Muscle of leg (tissue), 11 donors: Measurements from ENCODE around the gene CAPN5. TPM values are rescaled to one million over a fixed set of nuclear protein-coding genes. Genes with fewer than 3 reads are reported as not detected.
"Not testable (repeated sequence)": the region's sequence is repeated elsewhere in the genome, so short reads cannot be mapped to it uniquely, and the experiment has no call there.

Experiments used
- DNase-seq: peaks from one replicate; pipeline ENCODE4 v3.0.0; 2013
- H3K27ac ChIP-seq: one replicate; pipeline ENCODE4 v1.5.1; 2013; ENCODE audit warnings: mild to moderate bottlenecking, low read length, control low read depth
- H3K27me3 ChIP-seq: one replicate; pipeline ENCODE4 v1.6.1; 2013; ENCODE audit warnings: low read length; ENCODE audit not compliant: control insufficient read depth, insufficient read depth
- H3K36me3 ChIP-seq: one replicate; pipeline ENCODE4 v1.6.1; 2013; ENCODE audit warnings: low read length; ENCODE audit not compliant: control insufficient read depth, insufficient read depth
- H3K4me1 ChIP-seq: one replicate; pipeline ENCODE4 v1.6.1; 2013; ENCODE audit warnings: low read length; ENCODE audit not compliant: control insufficient read depth, insufficient read depth
- H3K4me3 ChIP-seq: one replicate; pipeline ENCODE4 v1.5.1; 2013; ENCODE audit warnings: low read length, control low read depth
- H3K9me3 ChIP-seq: replicated peaks from 2 replicates; pipeline ENCODE4 v1.6.1; 2013; ENCODE audit warnings: low read depth, low read length; ENCODE audit not compliant: control insufficient read depth
- WGBS: methylation state at CpG from one replicate; pipeline ENCODE4 v1.1.5; 2013; ENCODE audit warnings: missing lambda C conversion rate; ENCODE audit not compliant: insufficient coverage; 5-methylcytosine and 5-hydroxymethylcytosine counted together
- polyA plus RNA-seq, 8 donors: library from polyadenylated mRNA; unstranded; fragments of 120-200 nt; gene quantifications; one replicate each; pipeline versions ENCODE4 v1.2.1 to v1.2.3, GENCODE V29; 2013; ENCODE audit warnings: inconsistent platforms in 1 of 8, low replicate concordance in 1 of 8; ENCODE audit not compliant: insufficient read length in 8 of 8, insufficient read depth in 1 of 8
- total RNA-seq: library from RNA; stranded (reverse); fragments of 120-200 nt; gene quantifications from one replicate; pipeline ENCODE4 v1.2.4, GENCODE V29; 2013

Gene CAPN5
- total and polyA plus RNA-seq, 9 donors, result 6.2 to 17.8 (median 12.1) TPM

GRCh38 chr11:77040889-77041288 is 25.9 kb upstream of the CAPN5 start:
- no peak for DNase-seq
- Histone ChIP-seq H3K27me3 (peaks cover 63% of the 10 kb centered on the region), H3K27ac (no peak overlapping the region), H3K36me3 (no peaks in the 10 kb centered on the region), H3K9me3 (no peaks in the 10 kb centered on the region), H3K4me1 (peaks cover 8% of the 10 kb centered on the region), H3K4me3 (no peak overlapping the region)
- 88% methylated on average over 11 of the region's 13 CpGs for WGBS

DNA sequence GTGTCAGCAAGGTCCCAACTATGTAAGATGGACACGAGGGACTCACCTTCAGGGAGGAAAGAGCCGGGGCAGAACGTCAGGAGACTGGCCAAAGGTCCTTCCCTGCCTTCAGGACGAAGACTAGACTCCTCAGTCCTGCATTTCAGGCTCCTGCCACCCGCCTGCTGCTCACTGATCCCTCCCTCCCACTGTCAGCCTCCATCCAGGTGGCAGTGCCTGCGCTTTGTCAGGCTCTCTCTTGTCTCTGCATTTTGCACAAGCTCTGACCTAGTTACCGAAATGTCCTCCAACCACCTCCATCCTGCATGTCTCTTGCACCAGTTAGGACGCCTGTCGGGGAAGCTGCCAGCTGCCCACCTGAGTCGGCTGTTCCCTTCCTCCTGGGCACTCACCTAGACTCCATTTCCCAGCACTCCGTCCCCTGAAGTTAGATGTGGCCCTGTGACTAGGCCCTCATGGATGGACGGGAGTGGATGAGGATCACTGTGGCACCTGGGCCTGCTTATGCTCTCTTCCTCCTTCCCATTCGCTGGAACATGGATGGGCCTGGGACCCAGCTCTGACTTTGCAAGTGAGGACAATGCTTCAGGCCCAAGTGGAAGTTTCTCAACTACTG is 24.6 kb upstream of the CAPN5 start:
- DNase-seq, result no peak
- Histone ChIP-seq H3K27ac (no peak overlapping the region), H3K36me3 (no peaks in the 10 kb centered on the region), H3K4me1 (peaks cover 10% of the 10 kb centered on the region), H3K4me3 (no peak overlapping the region), H3K9me3 (no peaks in the 10 kb centered on the region), H3K27me3 (peaks cover 61% of the 10 kb centered on the region)
- WGBS, result 86% methylated on average over 11 of the region's 13 CpGs

- no peaks in the 10 kb centered on the region for H3K36me3 ChIP-seq
- no peak for DNase-seq
- H3K4me3 ChIP-seq, result no peak overlapping the region
- no peak overlapping the region for H3K27ac ChIP-seq
- peaks cover 11% of the 10 kb centered on the region for H3K4me1 ChIP-seq
- WGBS, result no CpG with 5 or more reads among the region's 2 CpGs
- H3K27me3 ChIP-seq, result peaks cover 47% of the 10 kb centered on the region
- no peaks in the 10 kb centered on the region for H3K9me3 ChIP-seq
These were observed 22.4 kb upstream of the CAPN5 start for GRCh38 chr11:77044356-77044755.

DNA sequence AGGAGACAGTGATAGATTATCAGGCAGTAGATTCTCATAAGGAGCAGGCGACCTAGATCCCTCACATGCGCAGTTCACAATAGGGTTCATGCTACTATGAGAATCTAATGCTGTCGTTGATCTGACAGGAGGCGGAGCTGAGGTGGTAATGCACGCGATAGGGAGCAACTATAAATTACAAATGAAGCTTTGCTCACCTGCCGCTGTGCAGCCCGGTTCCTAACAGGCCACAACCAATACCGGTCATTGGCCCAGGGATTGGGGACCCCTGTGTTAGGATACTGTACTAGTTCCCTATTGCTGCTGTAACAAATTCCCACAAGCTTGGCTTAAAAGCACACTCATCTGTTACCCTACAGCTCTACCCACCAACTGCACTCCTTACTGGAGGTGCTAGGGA is 21.9 kb upstream of the CAPN5 start:
- Histone ChIP-seq H3K4me3 (no peak overlapping the region), H3K36me3 (no peaks in the 10 kb centered on the region), H3K27me3 (peaks cover 42% of the 10 kb centered on the region)

GRCh38 chr11:77046060-77046501 is 20.7 kb upstream of the CAPN5 start:
- Histone ChIP-seq H3K27me3 (peaks cover 30% of the 10 kb centered on the region), H3K4me3 (no peak overlapping the region), H3K4me1 (peaks cover 4% of the 10 kb centered on the region), H3K27ac (no peak overlapping the region), H3K9me3 (no peaks in the 10 kb centered on the region), H3K36me3 (no peaks in the 10 kb centered on the region)
- DNase-seq, result peak; percentile 11
- under 1% methylated on average over 21 of the region's 39 CpGs for WGBS

More for the DNA sequence above, 21.9 kb upstream of the CAPN5 start:
- H3K9me3 ChIP-seq, result no peaks in the 10 kb centered on the region
- DNase-seq, result no peak
- WGBS, result 89% methylated on average over 9 of the region's 9 CpGs
- H3K4me1 ChIP-seq, result peaks cover 7% of the 10 kb centered on the region
- H3K27ac ChIP-seq, result no peak overlapping the region

GRCh38 chr11:77047007-77047927 is 19.5 kb upstream of the CAPN5 start:
- DNase-seq, result peak; percentile 95
- WGBS, result no CpG with 5 or more reads among the region's 15 CpGs
- peaks cover 21% of the 10 kb centered on the region for H3K27me3 ChIP-seq
- no peaks in the 10 kb centered on the region for H3K9me3 ChIP-seq
- H3K27ac ChIP-seq, result peak overlapping the region; percentile 49
- H3K36me3 ChIP-seq, result no peaks in the 10 kb centered on the region
- H3K4me3 ChIP-seq, result peak overlapping the region; percentile 36
- H3K4me1 ChIP-seq, result peaks cover 4% of the 10 kb centered on the region

GRCh38 chr11:77047928-77048446 is 18.8 kb upstream of the CAPN5 start:
- not testable (repeated sequence) for H3K4me3 ChIP-seq, H3K4me1 ChIP-seq, H3K27ac ChIP-seq, H3K36me3 ChIP-seq, DNase-seq, H3K9me3 ChIP-seq
- peaks cover 19% of the 10 kb centered on the region for H3K27me3 ChIP-seq
- WGBS, result no CpG with 5 or more reads among the region's 7 CpGs

GRCh38 chr11:77049026-77049425 is 17.7 kb upstream of the CAPN5 start:
- no peak for DNase-seq
- 83% methylated on average over 2 of the region's 6 CpGs for WGBS
- H3K4me1 ChIP-seq, result peaks cover 4% of the 10 kb centered on the region
- H3K27me3 ChIP-seq, result peaks cover 17% of the 10 kb centered on the region
- no peaks in the 10 kb centered on the region for H3K36me3 ChIP-seq
- no peaks in the 10 kb centered on the region for H3K9me3 ChIP-seq
- H3K27ac ChIP-seq, result no peak overlapping the region
- H3K4me3 ChIP-seq, result no peak overlapping the region

GRCh38 chr11:77051511-77051910 is 15.3 kb upstream of the CAPN5 start:
- Histone ChIP-seq H3K9me3 (peaks cover under 1% of the 10 kb centered on the region), H3K4me1 (peaks cover 4% of the 10 kb centered on the region), H3K27ac (no peak overlapping the region), H3K4me3 (no peak overlapping the region), H3K36me3 (no peaks in the 10 kb centered on the region), H3K27me3 (peaks cover 2% of the 10 kb centered on the region)
- no peak for DNase-seq
- WGBS, result 84% methylated on average over 2 of the region's 3 CpGs

DNA sequence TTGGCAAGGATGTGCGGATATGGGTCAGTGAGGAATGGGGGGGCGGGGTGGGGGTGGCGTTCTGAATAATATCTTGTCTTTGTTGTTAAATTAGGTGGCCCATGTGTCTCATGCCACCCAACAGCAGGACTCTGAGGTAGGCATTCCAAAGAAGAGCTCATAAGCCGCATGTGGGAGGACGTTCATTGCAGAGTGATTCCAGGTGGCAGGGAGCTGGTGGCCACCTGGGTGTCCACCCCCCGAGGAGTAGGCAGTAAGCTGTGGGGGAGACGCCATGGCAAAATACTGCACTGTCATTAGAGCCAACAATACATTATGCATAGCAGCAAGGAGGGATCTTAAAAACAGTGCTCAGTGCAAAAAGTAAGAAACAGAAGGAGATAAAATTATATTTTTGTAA is 14.3 kb upstream of the CAPN5 start:
- H3K4me1 ChIP-seq, result no peaks in the 10 kb centered on the region
- H3K9me3 ChIP-seq, result peaks cover 8% of the 10 kb centered on the region
- no peaks in the 10 kb centered on the region for H3K36me3 ChIP-seq
- DNase-seq, result no peak
- no peak overlapping the region for H3K27ac ChIP-seq
- H3K27me3 ChIP-seq, result peaks cover 2% of the 10 kb centered on the region
- H3K4me3 ChIP-seq, result no peak overlapping the region
- 83% methylated on average over 5 of the region's 7 CpGs for WGBS
